IPS DF 19.7 (cell line): ENCODE results near the gene SYT6.
"Not testable (repeated sequence)": the region's sequence is repeated elsewhere in the genome, so short reads cannot be mapped to it uniquely, and the experiment has no call there.

Experiments
- DNase-seq: peaks from one replicate; pipeline ENCODE4 v3.0.0-alpha.2; 2013; ENCODE audit warnings: low read depth, low spot score

Gene SYT6

DNA sequence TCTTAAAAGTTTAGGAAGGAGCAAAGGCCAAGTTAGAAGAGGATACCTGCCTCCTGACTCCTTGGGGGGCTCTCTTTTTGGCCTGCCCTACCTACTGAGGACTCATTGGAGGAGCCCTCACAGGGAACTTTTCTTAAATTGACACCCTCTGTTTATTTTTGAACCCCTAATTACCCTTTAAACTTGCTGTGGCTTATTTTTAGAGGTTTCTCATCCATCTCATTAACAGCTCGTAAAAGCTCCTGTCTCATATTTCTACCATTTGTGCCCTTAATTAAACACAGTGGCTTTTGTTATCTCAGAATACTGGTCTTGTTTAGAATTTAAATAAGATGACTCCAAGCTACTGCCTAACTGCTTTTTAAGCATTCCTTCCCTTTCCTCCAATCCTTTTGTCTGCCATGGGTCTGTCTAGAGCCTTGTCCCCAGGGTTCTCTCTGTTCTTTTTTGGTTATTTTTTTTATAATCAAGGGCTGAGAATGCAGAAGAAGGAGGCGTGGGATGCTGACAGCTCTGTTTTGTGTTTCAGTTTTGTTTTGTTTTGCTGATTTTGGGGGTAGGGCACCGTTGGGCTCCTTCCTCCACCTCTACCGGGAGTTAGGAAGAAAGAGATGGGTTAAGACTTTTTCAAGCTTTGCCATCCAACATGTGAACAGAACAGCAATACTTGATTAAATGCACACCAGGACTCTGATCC is 78.0 kb downstream of the SYT6 start:
- DNase-seq = no peak

- no peak for DNase-seq
Observed at GRCh38 chr1:114075105-114075504, 78.6 kb downstream of the SYT6 start.

GRCh38 chr1:114072246-114072645 is 81.4 kb downstream of the SYT6 start:
- DNase-seq = no peak

GRCh38 chr1:114069762-114070161 is 83.9 kb downstream of the SYT6 start:
- not testable (repeated sequence) for DNase-seq

DNA sequence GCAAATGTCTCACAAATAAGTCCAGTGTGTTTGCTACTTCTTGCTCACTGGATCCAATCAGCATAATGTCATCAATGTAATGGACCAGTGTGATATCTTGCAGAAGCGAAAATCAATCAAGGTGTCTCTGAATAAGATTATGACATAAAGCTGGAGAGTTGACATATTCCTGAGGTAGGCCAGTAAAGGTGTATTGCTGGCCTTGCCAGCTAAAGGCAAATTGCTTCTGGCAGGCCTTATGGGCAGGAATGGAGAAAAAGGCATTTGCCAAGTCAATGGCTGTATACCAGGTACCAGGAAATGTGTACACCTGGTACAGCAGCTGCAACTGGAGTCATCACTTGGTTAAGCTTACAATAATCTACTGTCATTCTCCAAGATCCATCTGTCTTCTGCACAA is 85.0 kb downstream of the SYT6 start:
- not testable (repeated sequence) for DNase-seq

DNA sequence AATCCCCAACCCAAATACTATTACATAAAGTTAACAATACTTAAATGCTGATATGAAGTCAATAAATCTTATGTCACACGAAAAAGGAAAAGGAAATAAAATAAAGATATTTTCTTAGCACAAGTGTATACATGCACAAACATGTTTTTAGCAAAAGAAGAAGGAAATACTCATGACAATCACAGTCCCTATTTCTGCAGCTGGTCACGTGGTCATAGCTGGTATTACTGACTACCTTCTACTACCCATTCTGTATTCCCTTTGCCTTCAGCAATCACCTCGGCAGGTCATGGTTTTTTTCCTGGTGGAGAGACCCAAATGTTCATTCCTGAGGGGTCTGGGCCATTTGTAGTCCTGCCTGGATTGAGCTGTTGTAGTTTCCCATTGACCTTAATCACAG is 88.0 kb downstream of the SYT6 start:
- DNase-seq = not testable (repeated sequence)

DNA sequence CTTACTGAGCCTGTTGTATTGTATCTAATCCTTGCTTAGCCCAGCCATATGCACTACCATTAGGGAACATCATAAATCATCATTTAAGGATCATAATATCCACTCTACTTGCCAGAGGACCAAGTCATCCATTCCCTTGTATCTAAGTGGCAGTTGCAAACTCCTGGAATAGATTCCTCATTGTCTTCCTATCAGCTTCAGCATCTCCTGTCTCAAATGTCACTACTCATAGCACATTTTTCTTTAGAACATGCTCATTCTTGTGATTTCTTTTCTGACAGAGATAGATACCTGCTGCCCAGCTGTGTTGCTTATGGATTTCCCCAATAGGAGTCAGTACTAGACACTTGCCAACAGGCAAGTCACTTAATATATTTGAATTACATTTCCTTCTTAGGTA is 90.1 kb downstream of the SYT6 start:
- DNase-seq = no peak

DNA sequence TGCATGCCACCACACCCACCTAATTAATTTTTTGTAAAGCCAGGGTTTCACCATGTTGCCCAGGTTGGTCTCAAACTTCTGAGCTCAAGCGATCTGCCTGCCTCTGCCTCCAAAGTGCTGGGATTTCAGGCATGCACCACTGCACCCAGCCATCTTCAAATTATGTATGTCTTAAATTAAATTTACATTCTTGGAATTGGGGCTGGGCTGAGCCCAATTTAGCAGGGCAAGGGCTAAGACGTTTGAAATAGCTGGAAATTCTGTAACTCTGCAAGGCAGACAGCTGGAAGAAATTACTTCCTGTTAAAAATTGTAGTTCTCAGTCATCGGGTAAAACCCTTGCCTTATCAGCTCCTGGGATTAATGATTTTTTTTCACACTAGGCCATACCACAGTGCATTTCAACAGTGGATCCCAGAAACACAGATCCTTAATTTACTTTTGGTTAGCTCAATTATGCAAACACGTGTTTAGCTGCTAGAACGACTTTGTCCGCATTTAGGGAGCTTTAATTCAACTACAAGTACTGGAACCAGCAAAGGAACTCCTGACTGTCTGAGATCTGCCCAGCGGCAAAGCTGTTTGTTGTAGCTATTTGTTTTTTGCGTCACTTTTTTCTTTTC is 91.1 kb downstream of the SYT6 start:
- DNase-seq = no peak

GRCh38 chr1:114061121-114061830 is 92.4 kb downstream of the SYT6 start:
- no peak for DNase-seq

- not testable (repeated sequence) for DNase-seq
Observed at GRCh38 chr1:114058236-114058635, 95.4 kb downstream of the SYT6 start.

DNA sequence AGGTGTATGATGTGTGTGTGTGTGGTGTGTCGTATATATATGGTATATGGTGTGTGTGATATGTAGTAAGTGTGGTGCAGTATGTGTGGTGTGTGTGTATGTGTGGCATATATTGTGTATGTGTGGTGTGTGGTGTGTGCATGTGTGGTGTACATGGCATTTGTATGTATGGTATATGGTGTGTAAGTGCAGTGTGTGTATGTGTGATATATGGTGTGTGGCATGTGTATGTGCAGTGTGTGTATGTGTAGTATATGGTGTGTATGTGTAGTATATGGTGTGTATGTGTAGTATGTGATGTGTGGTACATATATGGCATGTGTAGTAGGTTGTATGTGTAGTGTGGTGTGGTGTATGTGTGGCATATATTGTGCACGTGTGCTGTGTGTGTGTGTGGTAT is 99.5 kb downstream of the SYT6 start:
- no peak for DNase-seq

- no peak for DNase-seq
Observed at GRCh38 chr1:114048232-114048631, 105.4 kb downstream of the SYT6 start.

DNA sequence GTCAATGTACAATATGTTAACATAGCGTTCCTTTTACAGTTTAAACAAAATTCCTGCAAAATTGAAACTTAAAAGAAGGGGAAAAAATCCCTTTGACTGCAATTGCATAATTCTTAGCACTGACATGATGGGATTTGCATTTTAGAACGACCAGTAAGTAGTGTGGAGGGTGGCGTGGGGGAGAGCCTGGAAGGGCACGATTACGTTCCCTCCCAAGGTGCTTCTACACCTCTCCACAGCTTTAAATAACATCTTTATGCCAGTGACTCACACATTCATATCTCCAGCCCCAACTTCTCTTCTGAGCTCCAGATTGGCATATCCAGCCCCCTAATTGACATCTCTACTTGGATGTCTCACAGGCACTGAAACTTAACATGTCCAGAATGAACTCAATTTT is 110.1 kb downstream of the SYT6 start:
- no peak for DNase-seq

DNA sequence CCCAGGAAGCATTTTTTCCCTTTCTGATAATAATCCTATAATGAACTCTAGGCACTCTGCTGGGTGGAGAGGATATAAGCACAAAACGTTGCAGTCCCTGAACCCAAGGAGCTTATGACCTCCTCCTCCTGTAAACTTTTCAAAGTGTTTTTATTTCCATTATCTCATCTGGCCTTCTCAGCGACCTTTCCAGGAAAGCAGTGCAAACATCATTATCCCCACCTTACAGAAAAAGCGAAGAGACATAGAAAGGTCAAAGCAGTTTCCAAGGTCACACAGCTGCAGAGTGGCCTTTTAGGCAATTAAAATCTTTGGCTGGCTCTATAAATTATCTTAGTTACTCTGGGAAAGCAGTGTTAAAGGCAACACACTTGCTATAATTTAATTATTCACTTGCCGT is 110.6 kb downstream of the SYT6 start:
- no peak for DNase-seq

DNA sequence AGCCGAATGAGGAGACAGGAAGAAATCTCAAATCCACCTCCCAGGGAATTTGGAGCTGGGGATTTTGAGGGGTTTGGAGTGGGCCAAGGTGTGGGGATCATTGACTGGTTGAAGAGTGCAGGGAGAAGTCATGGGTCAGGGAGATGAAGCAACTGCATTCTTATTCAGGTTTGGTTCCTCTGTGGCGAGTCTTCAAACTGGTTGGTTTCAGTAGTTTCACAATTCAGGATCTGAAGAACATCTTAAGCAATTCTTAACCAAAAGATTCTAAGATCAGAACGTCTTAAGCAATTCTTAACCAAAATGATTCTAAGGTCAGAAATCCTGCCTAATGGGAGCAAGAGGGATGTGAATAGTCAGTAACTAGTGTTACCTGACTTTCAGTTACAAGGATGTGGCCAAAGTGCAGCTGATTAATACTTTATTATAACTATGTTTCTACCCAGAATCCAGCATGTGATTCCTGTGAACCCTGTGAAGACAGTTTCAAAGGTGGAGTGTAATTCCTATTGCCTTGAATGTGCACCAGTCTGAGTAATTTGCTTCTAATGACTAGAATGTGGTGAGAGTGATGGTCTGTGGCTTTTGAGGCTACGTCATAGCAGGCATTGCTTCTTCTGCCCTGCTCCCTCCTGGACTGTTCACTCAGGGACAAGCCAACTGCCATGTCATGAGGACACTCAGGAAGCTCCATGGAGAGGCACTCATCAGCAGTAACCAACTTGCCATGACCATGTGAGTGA is 113.2 kb downstream of the SYT6 start:
- DNase-seq = no peak
